Esophagus muscularis mucosa (tissue), 4 donors: ENCODE measurements around the gene SNX10. TPM values are rescaled to one million over a fixed set of nuclear protein-coding genes. Genes with fewer than 3 reads are reported as not detected.

Source experiments
- DNase-seq: peaks from one replicate; pipeline ENCODE4 v3.0.0-alpha.2; 2017; ENCODE audit errors: extremely low spot score
- H3K27ac ChIP-seq, 4 donors: fragments of 200-600 bp; sonication (generic); replicated peaks in 1 of 4; 1 replicate in 3 of 4; 2 replicates in 1 of 4; pipeline ENCODE4 v1.5.1; 2016 to 2019; ENCODE audit warnings: mild to moderate bottlenecking in 1 of 4
- H3K27me3 ChIP-seq, 4 donors: fragments of 200-600 bp; sonication (generic); one replicate each; pipeline versions ENCODE4 v1.5.1 to v1.6.0; 2016 to 2019
- H3K36me3 ChIP-seq, 4 donors: fragments of 200-600 bp; sonication (generic); one replicate each; pipeline ENCODE4 v1.5.1; 2016 to 2019
- H3K4me1 ChIP-seq, 4 donors: fragments of 200-600 bp; sonication (generic); one replicate each; pipeline ENCODE4 v1.5.1; 2016 to 2019
- H3K4me3 ChIP-seq, 4 donors: fragments of 200-600 bp; sonication (generic); 1 replicate in 2 of 4; 2 replicates in 2 of 4; pipeline ENCODE4 v1.5.1; 2016 to 2019; ENCODE audit warnings: mild to moderate bottlenecking in 4 of 4, moderate library complexity in 1 of 4
- H3K9me3 ChIP-seq, 4 donors: fragments of 200-600 bp; sonication (generic); 1 replicate in 3 of 4; 2 replicates in 1 of 4; pipeline ENCODE4 v1.5.1; 2016 to 2019
- CTCF ChIP-seq, 3 experiments: fragments of 200-600 bp in 2 of 3; fragments of 450-650 bp in 1 of 3; sonication (generic) in 2 of 3; IDR thresholded peaks; one replicate each; pipeline ENCODE4 v1.5.1; 2017 to 2019; ENCODE audit warnings: antibody characterized with exemption in 3 of 3, mild to moderate bottlenecking in 2 of 3, moderate library complexity in 1 of 3
- EP300 ChIP-seq: sonication (generic); formaldehyde crosslinking; IDR thresholded peaks from one replicate; pipeline ENCODE4 v1.6.1; 2017; ENCODE audit warnings: antibody characterized with exemption
- POLR2A ChIP-seq: fragments of 450-650 bp; IDR thresholded peaks from one replicate; pipeline ENCODE4 v1.6.1; 2017; ENCODE audit warnings: antibody characterized with exemption, moderate library complexity, mild to moderate bottlenecking, low read depth
- POLR2AphosphoS5 ChIP-seq, 2 donors: sonication (generic); formaldehyde crosslinking; IDR thresholded peaks; one replicate each; pipeline ENCODE4 v1.6.1; 2017; ENCODE audit warnings: antibody characterized with exemption in 2 of 2
- WGBS: methylation state at CpG from one replicate; pipeline ENCODE4 v1.1.5; 2018; 5-methylcytosine and 5-hydroxymethylcytosine counted together
- intact Hi-C: fragments of 100-400 bp; cut with DNase I; formaldehyde crosslinking; loops from one replicate; pipeline ENCODE4 v1.15.1; 2023
- total RNA-seq, 4 donors: library from RNA; depleted of rRNA; stranded (reverse); fragments of >200 nt; gene quantifications; one replicate each; pipeline versions ENCODE4 v1.1.0 to v1.2.1, GENCODE V29; 2016

The SNX10 gene
- total RNA-seq, 4 donors from 2014 or later = 1.9 to 5.0 (median 4.1) TPM

- H3K4me1 ChIP-seq = no peaks in the 10 kb centered on the region
- no peaks in the 10 kb centered on the region for H3K9me3 ChIP-seq
- H3K36me3 ChIP-seq = no peaks in the 10 kb centered on the region
- no peaks in the 10 kb centered on the region for H3K27me3 ChIP-seq
- no peak overlapping the region for H3K4me3 ChIP-seq
- WGBS = 73% methylated on average over 3 of the region's 3 CpGs
- H3K27ac ChIP-seq = no peak overlapping the region
- DNase-seq = no peak
- intact Hi-C loops = no loop called here
- no peak for TF ChIP-seq POLR2AphosphoS5 (IDR thresholded peaks at IDR 0.05)
- no peak for TF ChIP-seq POLR2A
- no peak for TF ChIP-seq EP300
- no peak for TF ChIP-seq CTCF (IDR thresholded peaks at IDR 0.05)
These were observed 121.5 kb downstream of the SNX10 start for GRCh38 chr7:26413007-26413691.

DNA sequence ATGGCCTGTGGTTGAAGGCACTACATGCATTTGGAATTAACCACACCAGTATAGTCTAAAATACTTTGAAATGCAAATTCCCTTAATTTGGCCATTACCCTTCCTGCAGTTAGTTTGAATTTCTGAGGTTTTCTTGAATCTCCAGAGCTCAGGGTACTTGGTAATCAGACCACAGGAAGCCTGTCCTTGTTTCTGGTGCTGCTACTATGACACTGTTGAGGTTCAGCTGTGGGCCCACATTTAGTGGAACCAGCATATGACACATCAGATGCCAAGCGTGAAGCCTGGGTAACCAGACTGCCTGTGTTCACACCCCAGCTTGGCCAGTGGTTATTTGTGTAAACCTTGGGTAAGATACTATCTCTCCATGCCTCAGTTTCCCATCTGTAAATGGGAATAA, 124.3 kb downstream of the SNX10 start:
- TF ChIP-seq POLR2AphosphoS5 (IDR thresholded peaks at IDR 0.05) (no peak), CTCF (IDR thresholded peaks at IDR 0.05) (no peak), POLR2A (no peak), EP300 (no peak)
- 92% methylated on average over 1 of the region's 1 CpG for WGBS
- no peaks in the 10 kb centered on the region for H3K36me3 ChIP-seq
- intact Hi-C loops = no loop called here
- H3K9me3 ChIP-seq = no peaks in the 10 kb centered on the region
- DNase-seq = no peak
- H3K27ac ChIP-seq = no peak overlapping the region
- no peaks in the 10 kb centered on the region for H3K4me1 ChIP-seq
- H3K4me3 ChIP-seq = no peak overlapping the region
- no peaks in the 10 kb centered on the region for H3K27me3 ChIP-seq

DNA sequence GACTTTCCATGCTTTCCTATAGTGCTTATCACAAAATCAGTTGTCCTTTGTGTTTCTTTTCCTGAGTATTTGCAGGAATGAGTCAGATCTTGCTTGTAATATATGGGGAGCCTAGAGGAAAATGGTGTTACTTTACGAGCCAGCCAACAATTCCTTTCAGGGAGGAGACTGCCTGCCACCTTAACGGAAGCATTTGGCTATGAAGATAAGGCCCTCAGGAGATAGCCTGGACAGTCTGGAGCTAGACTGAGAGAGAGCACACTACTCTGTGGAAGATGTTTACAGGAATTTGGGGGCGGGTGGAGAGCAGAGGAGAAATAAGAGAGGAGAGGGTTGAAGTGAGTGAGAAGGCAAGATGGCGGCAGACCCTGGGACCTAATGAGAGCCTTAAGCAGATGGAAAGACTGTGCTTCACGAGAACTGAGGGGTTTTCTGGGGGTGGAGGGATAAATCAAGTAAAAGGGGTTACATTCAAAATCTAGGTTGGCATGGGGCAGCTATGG, 126.3 kb downstream of the SNX10 start:
- no peak overlapping the region for H3K4me3 ChIP-seq
- 83% methylated on average over 5 of the region's 5 CpGs for WGBS
- H3K36me3 ChIP-seq = no peaks in the 10 kb centered on the region
- no peaks in the 10 kb centered on the region for H3K4me1 ChIP-seq
- no peaks in the 10 kb centered on the region for H3K27me3 ChIP-seq
- DNase-seq = no peak
- intact Hi-C loops = no loop called here
- no peak overlapping the region for H3K27ac ChIP-seq
- TF ChIP-seq EP300 (no peak), POLR2A (no peak), CTCF (IDR thresholded peaks at IDR 0.05) (no peak), POLR2AphosphoS5 (IDR thresholded peaks at IDR 0.05) (no peak)
- H3K9me3 ChIP-seq = no peaks in the 10 kb centered on the region

DNA sequence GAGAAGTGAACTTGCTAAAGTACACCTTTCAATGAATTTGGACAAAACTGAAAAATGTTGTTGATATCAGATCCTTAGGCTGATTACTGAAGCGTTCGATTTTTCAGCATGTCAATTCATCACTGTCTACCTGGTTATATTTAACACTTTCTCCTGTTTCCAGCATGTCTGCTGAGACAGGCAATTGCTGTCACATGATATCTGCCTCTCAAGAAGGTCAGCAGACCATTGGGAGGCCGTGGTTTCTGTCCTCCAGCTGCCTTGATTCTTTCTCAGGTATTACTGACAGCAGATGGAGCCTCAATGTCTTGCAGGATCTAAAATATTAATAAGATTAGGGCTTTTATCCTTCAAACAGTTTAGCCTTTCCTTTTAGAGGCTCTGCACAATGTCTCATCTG, 127.5 kb downstream of the SNX10 start:
- intact Hi-C loops = no loop called here
- H3K9me3 ChIP-seq = no peaks in the 10 kb centered on the region
- no peaks in the 10 kb centered on the region for H3K4me1 ChIP-seq
- H3K27ac ChIP-seq = no peak overlapping the region
- DNase-seq = no peak
- no peak for TF ChIP-seq POLR2AphosphoS5 (IDR thresholded peaks at IDR 0.05)
- TF ChIP-seq EP300 = no peak
- TF ChIP-seq CTCF (IDR thresholded peaks at IDR 0.05) = no peak
- no peak for TF ChIP-seq POLR2A
- 50% methylated on average over 3 of the region's 3 CpGs for WGBS
- H3K4me3 ChIP-seq = no peak overlapping the region
- no peaks in the 10 kb centered on the region for H3K27me3 ChIP-seq
- no peaks in the 10 kb centered on the region for H3K36me3 ChIP-seq
